Liver (tissue), 3 donors: ENCODE results near the gene WFS1.

Experiments used
- CTCF ChIP-seq: fragments of 150-350 bp; IDR thresholded peaks from 2 replicates; pipeline ENCODE4 v1.5.1; 2017; ENCODE audit warnings: improper control_type of control experiment, low read depth, low read length; ENCODE audit not compliant: missing input control
- EGR1 ChIP-seq, 2 donors: IDR thresholded peaks; 2 replicates each; pipeline ENCODE4 v1.6.1; 2016 to 2018; ENCODE audit warnings: antibody characterized with exemption in 2 of 2, low read depth in 2 of 2
- FOXA1 ChIP-seq: IDR thresholded peaks from 2 replicates; pipeline ENCODE4 v1.6.1; 2016; ENCODE audit warnings: antibody characterized with exemption
- GABPA ChIP-seq, 2 donors: IDR thresholded peaks in 1 of 2; conservative IDR thresholded peaks in 1 of 2; 2 replicates each; pipeline ENCODE4 v1.6.1; 2016; ENCODE audit warnings: antibody characterized with exemption in 2 of 2, mild to moderate bottlenecking in 1 of 2, moderate library complexity in 1 of 2
- JUND ChIP-seq, 2 donors: IDR thresholded peaks; 2 replicates each; pipeline ENCODE4 v1.6.1; 2016; ENCODE audit warnings: antibody characterized with exemption in 2 of 2
- MAX ChIP-seq: IDR thresholded peaks from 2 replicates; pipeline ENCODE4 v1.6.1; 2016; ENCODE audit warnings: antibody characterized with exemption
- REST ChIP-seq: IDR thresholded peaks from 2 replicates; pipeline ENCODE4 v1.6.1; 2016; ENCODE audit warnings: antibody characterized with exemption, mild to moderate bottlenecking
- SP1 ChIP-seq: IDR thresholded peaks from 2 replicates; pipeline ENCODE4 v1.6.1; 2018; ENCODE audit warnings: antibody characterized with exemption, mild to moderate bottlenecking
- YY1 ChIP-seq: IDR thresholded peaks from 2 replicates; pipeline ENCODE4 v1.6.1; 2016; ENCODE audit warnings: antibody characterized with exemption, mild to moderate bottlenecking
- donor health status: healthy.
- donor health status: healthy.

- TF ChIP-seq FOXA1 (no peak), JUND (IDR thresholded peaks at IDR 0.05) (no peak), YY1 (no peak), CTCF (peak; percentile 65), REST (no peak), EGR1 (IDR thresholded peaks at IDR 0.05; ENCODE audit: low read depth in 2 of 2) (no peak), GABPA (IDR thresholded peaks at IDR 0.05 in 1 of 2, conservative IDR thresholded peaks at IDR 0.05 in 1 of 2) (no peak), MAX (no peak), SP1 (no peak)
Measured at GRCh38 chr4:6331018-6331417, 61.4 kb downstream of the WFS1 start.
